ENCODE measurements around the gene XPO4. TPM values are rescaled to one million over a fixed set of nuclear protein-coding genes. Genes with fewer than 3 reads are reported as not detected.

Gene XPO4
- total and polyA plus RNA-seq, 2 of the 8 experiments (the other 6 are each of a cell fraction or from before 2014, with no cell fraction given), result 11.9 to 33.3 TPM

DNA sequence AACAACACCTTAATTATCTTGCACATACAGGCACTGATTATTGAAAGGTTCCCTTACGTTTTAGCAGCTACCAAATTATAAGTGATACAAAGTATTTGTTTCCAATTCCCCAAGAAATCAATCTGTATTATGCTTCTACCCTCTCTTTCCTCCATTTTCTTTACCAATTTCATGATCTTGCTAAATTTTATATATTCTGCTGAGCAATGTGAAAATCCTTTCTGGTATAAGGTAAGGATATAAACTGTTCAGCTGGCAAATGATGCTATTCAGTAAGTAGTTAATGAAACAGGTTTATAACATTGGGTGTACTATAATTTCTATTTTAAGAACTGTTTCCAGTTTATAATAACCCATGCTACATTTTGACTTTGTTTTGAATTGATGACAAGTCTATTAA is 127.8 kb downstream of the XPO4 start:
- H2AFZ ChIP-seq (ENCODE audit: low read length), result no peak overlapping the region
- H3K4me2 ChIP-seq (ENCODE audit: insufficient read depth in 1 of 2, low read depth in 2 of 2, low read length in 2 of 2), result no peak overlapping the region
- no peaks in the 10 kb centered on the region for H4K20me1 ChIP-seq (replicated peaks in 1 of 2; ENCODE audit: control insufficient read depth in 1 of 2, insufficient read depth in 2 of 2, low read length in 2 of 2)
- no peak overlapping the region for H3K4me3 ChIP-seq (ENCODE audit: extremely low read depth in 1 of 4, insufficient read depth in 2 of 4, low read depth in 3 of 4, low read length in 4 of 4)
- H2AK5ac ChIP-seq (ENCODE audit: low read depth, low read length), result no peak overlapping the region
- DNase-seq (ENCODE audit: low read depth in 1 of 2, low spot score in 2 of 2), result no peak
- no peak overlapping the region for H2BK120ac ChIP-seq (replicated peaks; ENCODE audit: low read depth, low read length)
- H3K4me1 ChIP-seq (replicated peaks in 1 of 4; ENCODE audit: control insufficient read depth in 3 of 4, insufficient read depth in 4 of 4, low read length in 3 of 4), result peaks cover 0 to 6% (median 0%) of the 10 kb centered on the region in 4 experiments; a peak in 3 of 7 replicates
- H3K79me2 ChIP-seq (ENCODE audit: control insufficient read depth in 1 of 2, insufficient read depth in 2 of 2, low read length in 2 of 2), result 0 out of 4 replicates have a peak, but pooled peaks cover 0 to 2% of the 10 kb centered on the region in 2 experiments
- no peak overlapping the region for H3K4ac ChIP-seq (replicated peaks; ENCODE audit: insufficient read length, low read depth, low read length)
- no peak overlapping the region for H2BK20ac ChIP-seq (ENCODE audit: low read length)
- WGBS, 2 experiments (ENCODE audit: extremely low coverage in 1 of 2, insufficient coverage in 1 of 2, insufficient read length in 1 of 2, insufficient replicate concordance in 2 of 2, low coverage in 1 of 2, low lambda C conversion rate in 2 of 2, missing lambda C conversion rate in 1 of 2), result 82% methylated on average over 1 of the region's 1 CpG; no CpG with 5 or more reads in 1 of the 2 experiments
- no peaks in the 10 kb centered on the region for H3K9me3 ChIP-seq (ENCODE audit: insufficient read depth in 2 of 2, low read depth in 1 of 2, low read length in 1 of 2)
- H3K56ac ChIP-seq (replicated peaks; ENCODE audit: insufficient read length, low read depth, low read length), result no peak overlapping the region
- POLR2A ChIA-PET (ENCODE audit: partially characterized antibody), result interaction anchor here (2.9 kb wide), 1 partner anchor 12 kb away, joined by 15 read pairs; no protein-coding TSS in a partner anchor
- H3K18ac ChIP-seq (ENCODE audit: extremely low read depth, low read length), result no peak overlapping the region
- H3K14ac ChIP-seq (ENCODE audit: insufficient read length), result no peak overlapping the region
- peaks cover 6% of the 10 kb centered on the region for H3K23me2 ChIP-seq (ENCODE audit: low read depth, low read length)
- no peak for FAIRE-seq
- no peak overlapping the region for H3K9ac ChIP-seq (replicated peaks in 1 of 4; ENCODE audit: extremely low read depth in 1 of 4, low read depth in 3 of 4, low read length in 3 of 4)
- no peaks in the 10 kb centered on the region for H3K36me3 ChIP-seq (ENCODE audit: control insufficient read depth in 2 of 4, insufficient read depth in 4 of 4, low read length in 3 of 4)
- H4K5ac ChIP-seq (ENCODE audit: insufficient read length, low read depth, low read length), result no peak overlapping the region
- no peak overlapping the region for H4K91ac ChIP-seq (replicated peaks; ENCODE audit: insufficient read length, low read length)
- H2BK12ac ChIP-seq (ENCODE audit: low read depth, low read length), result no peak overlapping the region
- H4K8ac ChIP-seq (ENCODE audit: extremely low read depth, insufficient read depth, low read length), result no peak overlapping the region
- no peak overlapping the region for H3K23ac ChIP-seq (ENCODE audit: insufficient read length)
- CTCF ChIA-PET (ENCODE audit: partially characterized antibody), result interaction anchor here (0.6 to 1.4 kb wide), 2 partner anchors 150 to 282 kb away, joined by 3 read pairs; no protein-coding TSS in a partner anchor
- no peak overlapping the region for H3K27ac ChIP-seq (ENCODE audit: low read depth, low read length)
- H3K27me3 ChIP-seq (replicated peaks in 1 of 4; ENCODE audit: control insufficient read depth in 3 of 4, extremely low read depth in 1 of 4, insufficient read depth in 3 of 4, low read length in 3 of 4), result no peaks in the 10 kb centered on the region
- no peaks in the 10 kb centered on the region for H3K79me1 ChIP-seq (ENCODE audit: low read depth, low read length)
- no peak overlapping the region for H2BK15ac ChIP-seq (ENCODE audit: low read length)
- H2BK5ac ChIP-seq (ENCODE audit: low read depth, low read length), result no peak overlapping the region
- TF ChIP-seq CHD2 (IDR thresholded peaks at IDR 0.05; ENCODE audit: low read length), result no peak
- TF ChIP-seq RXRA (IDR thresholded peaks at IDR 0.05; ENCODE audit: insufficient read depth, low read depth, low read length), result no peak
- TF ChIP-seq TAF7 (optimal IDR thresholded peaks at IDR 0.05; ENCODE audit: borderline replicate concordance, low read depth, low read length), result no peak
- TF ChIP-seq, protein P1, sequence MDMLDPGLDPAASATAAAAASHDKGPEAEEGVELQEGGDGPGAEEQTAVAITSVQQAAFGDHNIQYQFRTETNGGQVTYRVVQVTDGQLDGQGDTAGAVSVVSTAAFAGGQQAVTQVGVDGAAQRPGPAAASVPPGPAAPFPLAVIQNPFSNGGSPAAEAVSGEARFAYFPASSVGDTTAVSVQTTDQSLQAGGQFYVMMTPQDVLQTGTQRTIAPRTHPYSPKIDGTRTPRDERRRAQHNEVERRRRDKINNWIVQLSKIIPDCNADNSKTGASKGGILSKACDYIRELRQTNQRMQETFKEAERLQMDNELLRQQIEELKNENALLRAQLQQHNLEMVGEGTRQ (IDR thresholded peaks at IDR 0.05; ENCODE audit: low read length), result no peak
- TF ChIP-seq PHF8 (conservative IDR thresholded peaks at IDR 0.05; ENCODE audit: low read depth, low read length), result no peak
- TF ChIP-seq TAF1 (IDR thresholded peaks at IDR 0.05; ENCODE audit: low read depth, low read length), result no peak
- TF ChIP-seq, protein P2, sequence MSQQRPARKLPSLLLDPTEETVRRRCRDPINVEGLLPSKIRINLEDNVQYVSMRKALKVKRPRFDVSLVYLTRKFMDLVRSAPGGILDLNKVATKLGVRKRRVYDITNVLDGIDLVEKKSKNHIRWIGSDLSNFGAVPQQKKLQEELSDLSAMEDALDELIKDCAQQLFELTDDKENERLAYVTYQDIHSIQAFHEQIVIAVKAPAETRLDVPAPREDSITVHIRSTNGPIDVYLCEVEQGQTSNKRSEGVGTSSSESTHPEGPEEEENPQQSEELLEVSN (IDR thresholded peaks at IDR 0.05), result no peak
- TF ChIP-seq HDAC6 (IDR thresholded peaks at IDR 0.05; ENCODE audit: low read depth, low read length), result no peak
- TF ChIP-seq HDAC2 (IDR thresholded peaks at IDR 0.05; ENCODE audit: borderline replicate concordance in 1 of 2, low read depth in 2 of 2, low read length in 2 of 2), result no peak
- TF ChIP-seq CHD1 (IDR thresholded peaks at IDR 0.05; ENCODE audit: low read depth, low read length), result no peak
- TF ChIP-seq TCF12 (IDR thresholded peaks at IDR 0.05; ENCODE audit: low read depth, low read length), result no peak
- no peak for TF ChIP-seq EGR1 (IDR thresholded peaks at IDR 0.05; ENCODE audit: borderline replicate concordance, low read depth, low read length)
